H9 (cell line): ENCODE data around the gene INTS6. TPM values are rescaled to one million over a fixed set of nuclear protein-coding genes. Genes with fewer than 3 reads are reported as not detected.

ENCODE experiments used
- DNase-seq: peaks from one replicate; pipeline ENCODE4 v3.0.0-alpha.2; 2017
- H2AFZ ChIP-seq: one replicate; pipeline ENCODE4 v1.6.1; 2013; ENCODE audit warnings: mild to moderate bottlenecking, low read length, control low read depth, moderate library complexity
- H2AK5ac ChIP-seq: 2 replicates; pipeline ENCODE4 v1.6.1; 2013; ENCODE audit warnings: low read length, control low read depth, mixed read lengths; ENCODE audit not compliant: insufficient read length
- H2BK120ac ChIP-seq: one replicate; pipeline ENCODE4 v1.6.1; 2013; ENCODE audit warnings: low read depth, mild to moderate bottlenecking, low read length, control low read depth, inconsistent platforms; ENCODE audit not compliant: poor library complexity, severe bottlenecking
- H2BK12ac ChIP-seq: 2 replicates; pipeline ENCODE4 v1.6.1; 2013; ENCODE audit warnings: low read length, control low read depth, mixed read lengths, low read depth; ENCODE audit not compliant: insufficient read length
- H2BK15ac ChIP-seq: 2 replicates; pipeline ENCODE4 v1.6.1; 2013; ENCODE audit warnings: low read depth, low read length, control low read depth
- H2BK20ac ChIP-seq: one replicate; pipeline ENCODE4 v1.6.1; 2013; ENCODE audit warnings: low read depth, mild to moderate bottlenecking, low read length, control low read depth, inconsistent platforms; ENCODE audit not compliant: poor library complexity, severe bottlenecking
- H2BK5ac ChIP-seq: 2 replicates; pipeline ENCODE4 v1.6.1; 2013; ENCODE audit warnings: low read length, control low read depth, mixed read lengths; ENCODE audit not compliant: insufficient read length
- H3K14ac ChIP-seq: 2 replicates; pipeline ENCODE4 v1.6.1; 2013; ENCODE audit warnings: low read length, control low read depth; ENCODE audit not compliant: insufficient read depth
- H3K18ac ChIP-seq: 2 replicates; pipeline ENCODE4 v1.6.1; 2013; ENCODE audit warnings: low read depth, mild to moderate bottlenecking, mixed read lengths, low read length, control low read depth; ENCODE audit not compliant: insufficient read length
- H3K23ac ChIP-seq: 2 replicates; pipeline ENCODE4 v1.6.1; 2013; ENCODE audit warnings: low read length, control low read depth, mixed read lengths, low read depth; ENCODE audit not compliant: insufficient read length
- H3K23me2 ChIP-seq: 2 replicates; pipeline ENCODE4 v1.6.1; 2013; ENCODE audit warnings: low read depth, mild to moderate bottlenecking, mixed read lengths, low read length, control low read depth; ENCODE audit not compliant: insufficient read length, poor library complexity, severe bottlenecking
- H3K27ac ChIP-seq: 2 replicates; pipeline ENCODE4 v1.5.1; 2013; ENCODE audit warnings: low read length, control low read depth, mixed read lengths, low read depth; ENCODE audit not compliant: insufficient read length
- H3K27me3 ChIP-seq: 2 replicates; pipeline ENCODE4 v1.6.1; 2013; ENCODE audit warnings: low read length, control low read depth, inconsistent platforms; ENCODE audit not compliant: insufficient read depth
- H3K4ac ChIP-seq: 2 replicates; pipeline ENCODE4 v1.6.1; 2013; ENCODE audit warnings: low read depth, mild to moderate bottlenecking, control low read depth, inconsistent platforms, low read length, moderate library complexity
- H3K4me1 ChIP-seq: 2 replicates; pipeline ENCODE4 v1.6.1; 2013; ENCODE audit warnings: low read length, control low read depth, inconsistent platforms; ENCODE audit not compliant: insufficient read depth
- H3K4me2 ChIP-seq: 2 replicates; pipeline ENCODE4 v1.6.1; 2013; ENCODE audit warnings: low read length, control low read depth, mixed read lengths; ENCODE audit not compliant: insufficient read length, insufficient read depth
- H3K56ac ChIP-seq: 2 replicates; pipeline ENCODE4 v1.6.1; 2013; ENCODE audit warnings: low read depth, mild to moderate bottlenecking, mixed read lengths, low read length, control low read depth; ENCODE audit not compliant: insufficient read length
- H3K79me1 ChIP-seq: 2 replicates; pipeline ENCODE4 v1.6.1; 2013; ENCODE audit warnings: low read depth, mild to moderate bottlenecking, moderate library complexity, low read length, control low read depth, inconsistent platforms; ENCODE audit not compliant: insufficient read depth, poor library complexity, severe bottlenecking
- H3K79me2 ChIP-seq: 2 replicates; pipeline ENCODE4 v1.6.1; 2013; ENCODE audit warnings: low read length, control low read depth, inconsistent platforms; ENCODE audit not compliant: insufficient read depth
- H3K9ac ChIP-seq: 2 replicates; pipeline ENCODE4 v1.6.1; 2013; ENCODE audit warnings: low read length, control low read depth, mixed read lengths; ENCODE audit not compliant: insufficient read length; ENCODE audit errors: extremely low read depth
- H3K9me3 ChIP-seq: one replicate; pipeline ENCODE4 v1.6.1; 2013; ENCODE audit warnings: low read depth, low read length, inconsistent platforms; ENCODE audit not compliant: control insufficient read depth
- H3T11ph ChIP-seq: one replicate; pipeline ENCODE4 v1.6.1; 2013; ENCODE audit warnings: mild to moderate bottlenecking, low read length, control low read depth, inconsistent platforms
- H4K20me1 ChIP-seq: one replicate; pipeline ENCODE4 v1.6.1; 2013; ENCODE audit not compliant: control insufficient read depth, insufficient read length, insufficient read depth
- H4K5ac ChIP-seq: 2 replicates; pipeline ENCODE4 v1.6.1; 2013; ENCODE audit warnings: low read depth, mild to moderate bottlenecking, mixed read lengths, low read length, control low read depth; ENCODE audit not compliant: insufficient read length
- H4K8ac ChIP-seq: replicated peaks from 2 replicates; pipeline ENCODE4 v1.6.1; 2013; ENCODE audit warnings: low read length, control low read depth, mixed read lengths, low read depth; ENCODE audit not compliant: insufficient read length
- H4K91ac ChIP-seq: 2 replicates; pipeline ENCODE4 v1.6.1; 2013; ENCODE audit warnings: low read depth, mild to moderate bottlenecking, moderate library complexity, mixed read lengths, low read length, control low read depth; ENCODE audit not compliant: insufficient read length
- H3K27ac Mint-ChIP-seq, 3 experiments: 2 replicates in 2 of 3; 3 replicates in 1 of 3; pipeline ENCODE4 v1.8.0; 2020 to 2021; ENCODE audit warnings: mixed read lengths in 3 of 3, mild to moderate bottlenecking in 1 of 3, moderate library complexity in 1 of 3
- H3K27me3 Mint-ChIP-seq: 2 replicates; pipeline ENCODE4 v1.8.0; 2021; ENCODE audit warnings: low read depth, mild to moderate bottlenecking, moderate library complexity, mixed read lengths
- H3K36me3 Mint-ChIP-seq, 3 experiments: 2 replicates in 2 of 3; 3 replicates in 1 of 3; pipeline ENCODE4 v1.8.0; 2020 to 2021; ENCODE audit warnings: low read depth in 3 of 3, mixed read lengths in 3 of 3; ENCODE audit not compliant: insufficient read depth in 1 of 3
- H3K4me1 Mint-ChIP-seq, 2 experiments: 2 replicates each; pipeline ENCODE4 v1.8.0; 2020; ENCODE audit warnings: mixed read lengths in 2 of 2
- H3K4me3 Mint-ChIP-seq, 2 experiments: 2 replicates in 1 of 2; 3 replicates in 1 of 2; pipeline ENCODE4 v1.8.0; 2020 to 2021; ENCODE audit warnings: mild to moderate bottlenecking in 2 of 2, mixed read lengths in 2 of 2, moderate library complexity in 1 of 2
- H3K9me3 Mint-ChIP-seq, 2 experiments: 2 replicates in 1 of 2; 3 replicates in 1 of 2; pipeline ENCODE4 v1.8.0; 2020; ENCODE audit warnings: mild to moderate bottlenecking in 2 of 2, mixed read lengths in 2 of 2, moderate library complexity in 1 of 2
- WGBS: extraction: QIAGEN DNeasy Blood & Tissue Kit; methylation state at CpG from one replicate; pipeline ENCODE4 v1.1.7; 2013; ENCODE audit warnings: missing lambda C conversion rate, low lambda C conversion rate, mixed read lengths; ENCODE audit not compliant: insufficient read length; ENCODE audit errors: extremely low coverage; 5-methylcytosine and 5-hydroxymethylcytosine counted together
- total RNA-seq: library from RNA; stranded (reverse); gene quantifications from 2 replicates; pipeline ENCODE4 v1.2.1, GENCODE V29; 2021
- TF ChIP-seq, protein P1 (sequence below): fragments of 200-600 bp; sonication (generic); conservative IDR thresholded peaks from 3 replicates; pipeline ENCODE4 v1.8.0; 2021; ENCODE audit warnings: antibody characterized with exemption, mild to moderate bottlenecking

Gene INTS6
- total RNA-seq, 1 experiment from 2014 or later, result 61.2 TPM

DNA sequence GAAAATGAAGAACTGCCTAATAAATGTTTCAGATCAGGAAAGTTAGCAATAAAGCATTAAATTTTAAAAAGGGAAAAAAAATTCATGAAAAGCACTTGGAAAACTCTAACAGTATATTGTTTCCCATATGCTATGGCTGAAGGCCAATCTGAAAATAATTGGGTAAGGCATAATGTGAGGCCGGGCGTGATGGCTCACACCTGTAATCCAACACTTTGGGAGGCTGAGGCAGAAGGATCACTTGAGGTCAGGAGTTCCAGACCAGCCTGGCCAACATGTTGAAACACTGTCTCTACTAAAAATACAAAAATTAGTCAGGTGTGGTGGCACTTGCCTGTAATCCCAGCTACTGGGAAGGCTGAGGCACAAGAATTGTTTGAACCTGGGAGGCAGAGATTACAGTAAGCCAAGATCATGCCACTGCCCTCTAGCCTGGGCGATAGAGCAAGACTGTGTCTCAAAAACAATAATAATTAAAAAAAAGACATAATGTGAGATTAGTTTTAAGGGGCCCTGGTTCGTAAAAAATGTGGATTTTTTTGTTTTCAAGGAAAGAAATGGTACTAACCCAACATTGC, 15.2 kb downstream of the INTS6 start:
- peaks cover 2 to 21% (median 9%) of the 10 kb centered on the region in 3 experiments; a peak in 6 of 7 replicates for H3K36me3 Mint-ChIP-seq
- no peak overlapping the region for H3K9ac ChIP-seq
- DNase-seq, result no peak
- no peak overlapping the region for H3K18ac ChIP-seq
- no peaks in the 10 kb centered on the region for H3K4me1 ChIP-seq
- H3K56ac ChIP-seq, result no peak overlapping the region
- no peak overlapping the region for H3K4me3 Mint-ChIP-seq
- no peaks in the 10 kb centered on the region for H3K27me3 ChIP-seq
- no peak overlapping the region for H2AK5ac ChIP-seq
- no peak overlapping the region for H3K4ac ChIP-seq
- H3K9me3 ChIP-seq, result no peaks in the 10 kb centered on the region
- H4K91ac ChIP-seq, result no peak overlapping the region
- H3K4me1 Mint-ChIP-seq, result peaks cover 11 to 19% of the 10 kb centered on the region in 2 experiments
- no peak overlapping the region for H3K27ac ChIP-seq
- H3K14ac ChIP-seq, result no peak overlapping the region
- no peaks in the 10 kb centered on the region for H3K79me2 ChIP-seq
- H2BK120ac ChIP-seq, result no peak overlapping the region
- H4K20me1 ChIP-seq, result no peaks in the 10 kb centered on the region
- no peak overlapping the region for H2BK12ac ChIP-seq
- H3K23ac ChIP-seq, result no peak overlapping the region
- H3K9me3 Mint-ChIP-seq, result no peaks in the 10 kb centered on the region
- no peaks in the 10 kb centered on the region for H3K79me1 ChIP-seq
- H3K23me2 ChIP-seq, result no peaks in the 10 kb centered on the region
- no peak overlapping the region for H4K5ac ChIP-seq
- H4K8ac ChIP-seq, result no peak overlapping the region
- TF ChIP-seq, protein P1, sequence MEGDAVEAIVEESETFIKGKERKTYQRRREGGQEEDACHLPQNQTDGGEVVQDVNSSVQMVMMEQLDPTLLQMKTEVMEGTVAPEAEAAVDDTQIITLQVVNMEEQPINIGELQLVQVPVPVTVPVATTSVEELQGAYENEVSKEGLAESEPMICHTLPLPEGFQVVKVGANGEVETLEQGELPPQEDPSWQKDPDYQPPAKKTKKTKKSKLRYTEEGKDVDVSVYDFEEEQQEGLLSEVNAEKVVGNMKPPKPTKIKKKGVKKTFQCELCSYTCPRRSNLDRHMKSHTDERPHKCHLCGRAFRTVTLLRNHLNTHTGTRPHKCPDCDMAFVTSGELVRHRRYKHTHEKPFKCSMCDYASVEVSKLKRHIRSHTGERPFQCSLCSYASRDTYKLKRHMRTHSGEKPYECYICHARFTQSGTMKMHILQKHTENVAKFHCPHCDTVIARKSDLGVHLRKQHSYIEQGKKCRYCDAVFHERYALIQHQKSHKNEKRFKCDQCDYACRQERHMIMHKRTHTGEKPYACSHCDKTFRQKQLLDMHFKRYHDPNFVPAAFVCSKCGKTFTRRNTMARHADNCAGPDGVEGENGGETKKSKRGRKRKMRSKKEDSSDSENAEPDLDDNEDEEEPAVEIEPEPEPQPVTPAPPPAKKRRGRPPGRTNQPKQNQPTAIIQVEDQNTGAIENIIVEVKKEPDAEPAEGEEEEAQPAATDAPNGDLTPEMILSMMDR, result no peak
- H2BK15ac ChIP-seq, result no peak overlapping the region
- no peak overlapping the region for H3T11ph ChIP-seq
- peak overlapping the region; percentile 21 to 83 (median 49); a peak in 4 of 7 replicates for H3K27ac Mint-ChIP-seq
- H2BK20ac ChIP-seq, result no peak overlapping the region
- H2BK5ac ChIP-seq, result no peak overlapping the region
- H2AFZ ChIP-seq, result no peak overlapping the region
- WGBS, result no CpG with 5 or more reads among the region's 4 CpGs
- H3K27me3 Mint-ChIP-seq, result no peaks in the 10 kb centered on the region
- H3K4me2 ChIP-seq, result no peak overlapping the region
